Right ventricle myocardium superior (tissue), 1 donor: ENCODE data around the gene TXNDC15. TPM values are rescaled to one million over a fixed set of nuclear protein-coding genes. Genes with fewer than 3 reads are reported as not detected.

ENCODE experiments used
- ATAC-seq: fragments of 200-7000 bp; cut with Tn5 transposase; one replicate; pipeline ENCODE4 v1.9.1; 2020; ENCODE audit warnings: mild to moderate bottlenecking; ENCODE audit not compliant: poor library complexity
- DNase-seq: peaks from one replicate; pipeline ENCODE4 v3.0.0-alpha.2; 2020
- intact Hi-C: fragments of 100-400 bp; cut with DNase I; formaldehyde crosslinking; loops from one replicate; pipeline ENCODE4 v1.11.2; 2022
- total RNA-seq: library from RNA; stranded (reverse); fragmentation: NEBNext Ultra II Directional; extraction: Animal tissue kit (Norgen Biotek cat#: 25700); gene quantifications from one replicate; pipeline ENCODE4 v1.2.1, GENCODE V29; 2021
- donor health status: DM: no; HTN: yes; CAD: no; lungs with severe emphysema.

TXNDC15 gene
- total RNA-seq, 1 donor from 2014 or later: 54.2 TPM

- DNase-seq (no peak), ATAC-seq (no peak)
- intact Hi-C loops: loop anchor here (10.0 kb wide), 1 partner anchor 283 kb away; no protein-coding TSS in a partner anchor
These were observed 37.4 kb downstream of the TXNDC15 start for GRCh38 chr5:134911285-134912206.

- DNase-seq (no peak), ATAC-seq (peak; percentile 49)
- intact Hi-C loops: loop anchor here (10.0 kb wide), 1 partner anchor 282 kb away; no protein-coding TSS in a partner anchor
These were observed 39.1 kb downstream of the TXNDC15 start for GRCh38 chr5:134913254-134913653.

- intact Hi-C loops: loop anchor here (10.0 kb wide), 1 partner anchor 281 kb away; no protein-coding TSS in a partner anchor
- ATAC-seq (no peak), DNase-seq (no peak)
These were observed 39.6 kb downstream of the TXNDC15 start for GRCh38 chr5:134913795-134914194.

- ATAC-seq (no peak), DNase-seq (no peak)
- intact Hi-C loops: loop anchor here (10.0 kb wide), 1 partner anchor 278 kb away; no protein-coding TSS in a partner anchor
These were observed 43.1 kb downstream of the TXNDC15 start for GRCh38 chr5:134917070-134917815.

GRCh38 chr5:134918861-134919260, 44.7 kb downstream of the TXNDC15 start:
- no peak for DNase-seq
- intact Hi-C loops: loop anchor here (10.0 kb wide), 1 partner anchor 276 kb away; no protein-coding TSS in a partner anchor
- no peak for ATAC-seq

GRCh38 chr5:134920848-134921575, 46.8 kb downstream of the TXNDC15 start:
- DNase-seq (no peak), ATAC-seq (no peak)
- intact Hi-C loops: no loop called here

GRCh38 chr5:134932508-134932907, 58.3 kb downstream of the TXNDC15 start:
- intact Hi-C loops: no loop called here
- no peak for ATAC-seq
- no peak for DNase-seq

- intact Hi-C loops: no loop called here
These were observed 60.0 kb downstream of the TXNDC15 start for GRCh38 chr5:134934202-134934601.

GRCh38 chr5:134935711-134936602, 61.8 kb downstream of the TXNDC15 start:
- ATAC-seq (no peak), DNase-seq (no peak)
- intact Hi-C loops: no loop called here

More at GRCh38 chr5:134934202-134934601, 60.0 kb downstream of the TXNDC15 start:
- no peak for ATAC-seq
- no peak for DNase-seq

GRCh38 chr5:134937526-134937925, 63.4 kb downstream of the TXNDC15 start:
- DNase-seq (no peak), ATAC-seq (no peak)
- intact Hi-C loops: no loop called here

GRCh38 chr5:134938030-134938429, 63.9 kb downstream of the TXNDC15 start:
- intact Hi-C loops: no loop called here
- ATAC-seq: no peak

GRCh38 chr5:134939500-134939899, 65.3 kb downstream of the TXNDC15 start:
- intact Hi-C loops: no loop called here
- ATAC-seq (no peak), DNase-seq (no peak)

More at GRCh38 chr5:134938030-134938429, 63.9 kb downstream of the TXNDC15 start:
- DNase-seq: no peak

- no peak for ATAC-seq
- intact Hi-C loops: no loop called here
These were observed 69.4 kb downstream of the TXNDC15 start for GRCh38 chr5:134943547-134943946.

GRCh38 chr5:134944630-134945029, 70.5 kb downstream of the TXNDC15 start:
- intact Hi-C loops: no loop called here
- ATAC-seq: no peak
- no peak for DNase-seq

More at GRCh38 chr5:134943547-134943946, 69.4 kb downstream of the TXNDC15 start:
- DNase-seq: no peak

GRCh38 chr5:134945041-134945440, 70.9 kb downstream of the TXNDC15 start:
- no peak for ATAC-seq
- intact Hi-C loops: no loop called here
- DNase-seq: no peak

- ATAC-seq (peak; percentile 34), DNase-seq (no peak)
- intact Hi-C loops: no loop called here
These were observed 74.7 kb downstream of the TXNDC15 start for GRCh38 chr5:134948911-134949310.

GRCh38 chr5:134949316-134949715, 75.1 kb downstream of the TXNDC15 start:
- ATAC-seq: no peak
- intact Hi-C loops: no loop called here
- no peak for DNase-seq
